Keratinocyte (primary cell): Measurements from ENCODE around the gene MCRIP2.

ENCODE experiments used
- CTCF ChIP-seq, 3 experiments: IDR thresholded peaks in 1 of 3; conservative IDR thresholded peaks in 1 of 3; optimal IDR thresholded peaks in 1 of 3; 2 replicates in 2 of 3; 3 replicates in 1 of 3; pipeline versions ENCODE3 to v1.5.1; 2011; ENCODE audit warnings: low read length in 3 of 3, mild to moderate bottlenecking in 3 of 3, moderate library complexity in 2 of 3, control low read depth in 1 of 3, inconsistent platforms in 1 of 3; ENCODE audit not compliant: insufficient read depth in 2 of 3; ENCODE audit errors: extremely low read depth in 1 of 3
- EZH2 ChIP-seq: IDR thresholded peaks from one replicate; pipeline ENCODE4 v1.6.1; 2012; ENCODE audit warnings: inconsistent platforms, mild to moderate bottlenecking, low read length, moderate library complexity

DNA sequence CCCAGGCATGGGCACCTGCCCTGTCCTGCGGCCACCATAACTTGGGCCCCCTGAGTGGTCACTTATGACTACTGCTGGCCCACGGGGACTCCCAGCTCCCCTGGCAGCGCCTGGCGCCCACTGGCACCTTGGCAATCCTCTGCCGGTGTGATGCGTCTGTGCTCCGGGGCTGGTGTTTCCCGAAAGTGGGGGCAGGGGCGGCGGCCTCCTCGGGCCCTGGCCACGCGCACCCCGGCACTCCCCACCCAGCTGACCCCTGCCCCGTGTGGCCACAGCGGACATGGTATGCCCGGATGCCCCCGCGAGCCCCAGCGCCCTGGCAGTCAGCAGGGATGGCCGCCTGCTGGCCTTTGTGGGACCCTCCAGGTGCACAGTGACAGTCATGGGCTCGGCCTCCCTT lies 15.9 kb downstream of the MCRIP2 start:
- TF ChIP-seq CTCF (optimal IDR thresholded peaks at IDR 0.05 in 1 of 3, IDR thresholded peaks at IDR 0.05 in 1 of 3, conservative IDR thresholded peaks at IDR 0.05 in 1 of 3; ENCODE audit: extremely low read depth in 1 of 3, insufficient read depth in 2 of 3, low read length in 3 of 3) (no peak), EZH2 (no peak)
